ENCODE results near the gene ARL14EPL. TPM values are rescaled to one million over a fixed set of nuclear protein-coding genes. Genes with fewer than 3 reads are reported as not detected.

Gene ARL14EPL
- polyA plus RNA-seq, 1 experiment, result not detected

DNA sequence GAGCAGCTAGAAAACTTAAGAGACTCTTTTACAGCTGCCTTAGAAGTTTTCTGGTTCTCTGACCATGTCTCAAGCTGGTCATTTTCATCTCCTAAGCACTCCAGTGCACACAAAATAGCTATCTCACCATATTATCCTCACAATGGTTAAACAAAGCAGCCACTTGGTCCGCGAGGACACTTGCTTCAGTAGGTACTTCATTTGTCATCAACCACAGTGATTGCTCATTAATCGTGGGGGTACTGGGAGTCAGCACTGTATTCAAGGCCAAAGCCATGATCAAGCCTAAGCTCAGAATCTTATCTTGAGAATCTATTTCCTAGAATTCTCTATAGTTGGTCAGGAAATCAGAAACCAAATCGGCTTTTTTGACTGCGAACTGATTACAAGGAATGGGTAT lies 2.9 kb downstream of the ARL14EPL start:
- ChIA-PET POLR2A (no interaction called here), CTCF (interaction anchor here (0.8 to 1.0 kb wide), 2 partner anchors 9 to 11 kb away, joined by 3 read pairs; no protein-coding TSS in a partner anchor)
- peaks cover 4% of the 10 kb centered on the region; the same call in 1 of the 2 replicates for H3K27me3 ChIP-seq (ENCODE audit: control insufficient read depth, insufficient read depth, low read length)
- H3K4me3 ChIP-seq (ENCODE audit: low read depth, low read length), result no peak overlapping the region
- H3K36me3 ChIP-seq (ENCODE audit: control insufficient read depth, insufficient read depth, low read length), result no peaks in the 10 kb centered on the region
- DNase-seq (ENCODE audit: low read depth), result no peak
- TF ChIP-seq, protein P1, sequence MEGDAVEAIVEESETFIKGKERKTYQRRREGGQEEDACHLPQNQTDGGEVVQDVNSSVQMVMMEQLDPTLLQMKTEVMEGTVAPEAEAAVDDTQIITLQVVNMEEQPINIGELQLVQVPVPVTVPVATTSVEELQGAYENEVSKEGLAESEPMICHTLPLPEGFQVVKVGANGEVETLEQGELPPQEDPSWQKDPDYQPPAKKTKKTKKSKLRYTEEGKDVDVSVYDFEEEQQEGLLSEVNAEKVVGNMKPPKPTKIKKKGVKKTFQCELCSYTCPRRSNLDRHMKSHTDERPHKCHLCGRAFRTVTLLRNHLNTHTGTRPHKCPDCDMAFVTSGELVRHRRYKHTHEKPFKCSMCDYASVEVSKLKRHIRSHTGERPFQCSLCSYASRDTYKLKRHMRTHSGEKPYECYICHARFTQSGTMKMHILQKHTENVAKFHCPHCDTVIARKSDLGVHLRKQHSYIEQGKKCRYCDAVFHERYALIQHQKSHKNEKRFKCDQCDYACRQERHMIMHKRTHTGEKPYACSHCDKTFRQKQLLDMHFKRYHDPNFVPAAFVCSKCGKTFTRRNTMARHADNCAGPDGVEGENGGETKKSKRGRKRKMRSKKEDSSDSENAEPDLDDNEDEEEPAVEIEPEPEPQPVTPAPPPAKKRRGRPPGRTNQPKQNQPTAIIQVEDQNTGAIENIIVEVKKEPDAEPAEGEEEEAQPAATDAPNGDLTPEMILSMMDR (IDR thresholded peaks at IDR 0.05; ENCODE audit: insufficient read depth, low read depth, low read length), result no peak

DNA sequence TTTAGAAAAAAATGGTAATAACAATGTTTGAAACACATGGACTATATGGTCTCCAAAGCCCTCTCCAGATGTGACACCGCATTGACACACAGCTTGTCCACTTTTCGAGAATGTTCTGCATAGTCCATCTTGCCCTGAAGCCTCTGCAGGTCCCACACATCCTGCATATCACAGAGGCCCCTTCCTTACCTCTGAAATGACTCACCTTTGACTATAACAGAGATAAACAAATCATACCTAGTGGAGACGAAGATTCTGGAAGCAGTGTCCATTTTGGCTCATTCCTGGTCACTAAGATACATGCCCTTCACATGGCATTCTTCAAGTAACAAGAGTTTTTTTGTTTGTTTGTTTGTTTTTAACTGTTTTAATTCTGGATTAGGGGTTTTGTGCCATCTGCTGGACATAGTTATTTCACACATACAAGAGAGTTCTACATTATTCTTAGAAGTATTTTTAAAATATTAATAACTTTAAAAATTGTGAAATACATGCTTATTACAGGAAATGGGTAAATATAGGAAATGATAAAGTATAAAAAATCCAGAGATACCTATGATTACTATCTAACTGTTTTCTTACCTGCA lies 5.1 kb downstream of the ARL14EPL start:
- POLR2A ChIA-PET, result no interaction called here
- no peak for DNase-seq (ENCODE audit: low read depth)
- Histone ChIP-seq H3K27me3 (ENCODE audit: control insufficient read depth, insufficient read depth, low read length) (peaks cover 4% of the 10 kb centered on the region; the same call in 1 of the 2 replicates), H3K36me3 (ENCODE audit: control insufficient read depth, insufficient read depth, low read length) (no peaks in the 10 kb centered on the region), H3K4me3 (ENCODE audit: low read depth, low read length) (no peak overlapping the region)
- TF ChIP-seq, protein P1 (IDR thresholded peaks at IDR 0.05; ENCODE audit: insufficient read depth, low read depth, low read length), result no peak; the same call in 1 of the 2 replicates
- CTCF ChIA-PET, result interaction anchor here (1.0 kb wide), 1 partner anchor 31 kb away, joined by 3 read pairs; no protein-coding TSS in a partner anchor

DNA sequence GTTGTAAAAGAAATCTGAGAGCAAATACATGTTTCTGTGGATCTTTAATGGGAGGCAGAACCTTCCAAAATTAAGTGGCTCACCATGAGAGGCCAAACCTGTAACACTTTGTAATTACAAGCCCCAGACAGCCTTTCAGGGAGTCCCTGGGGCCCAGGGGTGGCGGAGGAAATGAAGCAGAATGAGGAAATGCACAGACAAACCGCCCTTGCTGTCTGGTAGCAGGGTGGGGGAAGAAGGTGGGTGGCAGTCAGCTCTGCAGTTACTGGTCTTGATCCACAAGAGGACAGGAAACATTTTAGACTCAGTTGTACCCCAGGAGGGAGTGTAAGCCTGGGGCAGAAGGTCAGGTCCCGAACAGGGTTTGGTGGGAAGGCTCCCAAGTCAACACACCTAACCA lies 6.5 kb downstream of the ARL14EPL start:
- H3K36me3 ChIP-seq (ENCODE audit: control insufficient read depth, insufficient read depth, low read length), result no peaks in the 10 kb centered on the region
- ChIA-PET POLR2A (no interaction called here), CTCF (no interaction called here)
- H3K27me3 ChIP-seq (ENCODE audit: control insufficient read depth, insufficient read depth, low read length), result peaks cover 4% of the 10 kb centered on the region; the same call in 1 of the 2 replicates
- TF ChIP-seq, protein P1 (IDR thresholded peaks at IDR 0.05; ENCODE audit: insufficient read depth, low read depth, low read length), result no peak
- DNase-seq (ENCODE audit: low read depth), result no peak
- H3K4me3 ChIP-seq (ENCODE audit: low read depth, low read length), result no peak overlapping the region

DNA sequence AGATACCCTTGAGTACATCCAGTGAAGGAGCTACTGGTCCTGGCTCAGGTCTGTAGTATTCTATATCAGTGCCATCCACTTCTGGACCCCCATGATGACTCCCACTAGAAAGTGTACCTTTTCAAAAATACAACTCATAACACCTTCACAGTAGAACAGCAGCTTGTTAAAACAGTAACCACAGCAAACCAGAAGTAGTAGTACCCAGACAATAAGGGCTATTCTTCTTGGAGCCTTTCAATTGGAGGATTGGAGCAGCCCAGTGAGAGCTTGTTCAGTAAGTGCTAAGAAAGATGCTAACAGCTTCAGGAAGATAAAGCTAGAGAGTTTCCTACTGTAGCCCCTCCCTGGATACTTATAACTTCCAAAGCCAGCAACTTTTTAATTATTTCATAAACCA lies 10.1 kb downstream of the ARL14EPL start:
- POLR2A ChIA-PET, result interaction anchor here (0.7 kb wide), 1 partner anchor 10 kb away, joined by 17 read pairs; the partner anchor contains the start of gene ARL14EPL
- TF ChIP-seq, protein P1 (IDR thresholded peaks at IDR 0.05; ENCODE audit: insufficient read depth, low read depth, low read length), result no peak
- Histone ChIP-seq H3K27me3 (ENCODE audit: control insufficient read depth, insufficient read depth, low read length) (peaks cover 4% of the 10 kb centered on the region; the same call in 1 of the 2 replicates), H3K4me3 (ENCODE audit: low read depth, low read length) (no peak overlapping the region), H3K36me3 (ENCODE audit: control insufficient read depth, insufficient read depth, low read length) (no peaks in the 10 kb centered on the region)
- CTCF ChIA-PET, result no interaction called here
- DNase-seq (ENCODE audit: low read depth), result no peak

DNA sequence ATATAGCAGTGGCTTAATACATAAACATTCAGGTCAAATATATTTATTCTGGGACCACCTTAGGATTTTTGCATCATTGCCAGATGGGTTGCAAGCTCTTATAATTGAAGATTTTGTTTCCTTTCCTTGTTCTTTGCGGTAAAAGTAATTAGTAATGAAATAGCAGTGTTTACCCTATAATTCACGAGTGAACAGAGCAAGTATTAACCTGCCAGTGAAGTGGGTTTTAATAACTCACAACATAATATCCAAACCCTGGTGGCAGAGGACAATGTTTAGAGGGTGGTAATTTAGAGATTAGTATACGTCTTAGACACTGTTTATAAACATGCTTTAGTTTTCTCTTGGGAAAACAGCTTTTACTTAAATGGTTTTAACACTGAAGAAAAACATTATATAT lies 11.8 kb downstream of the ARL14EPL start:
- POLR2A ChIA-PET, result no interaction called here
- DNase-seq (ENCODE audit: low read depth), result no peak
- CTCF ChIA-PET, result interaction anchor here (1.2 kb wide), 2 partner anchors 9 to 24 kb away, joined by 3 read pairs; no protein-coding TSS in a partner anchor
- no peak overlapping the region for H3K4me3 ChIP-seq (ENCODE audit: low read depth, low read length)
- peaks cover 2% of the 10 kb centered on the region; the same call in 1 of the 2 replicates for H3K27me3 ChIP-seq (ENCODE audit: control insufficient read depth, insufficient read depth, low read length)
- H3K36me3 ChIP-seq (ENCODE audit: control insufficient read depth, insufficient read depth, low read length), result no peaks in the 10 kb centered on the region
- TF ChIP-seq, protein P1 (IDR thresholded peaks at IDR 0.05; ENCODE audit: insufficient read depth, low read depth, low read length), result no peak

Data from BJ (cell line).